GM20000 (cell line): ENCODE results near the gene LBX2.
A peak's percentile ranks its signal among the peaks of the same experiment; 100 is the strongest.

Experiments
- DNase-seq: peaks from one replicate; pipeline ENCODE4 v3.0.0; 2012; ENCODE audit warnings: low spot score
- CTCF ChIP-seq: IDR thresholded peaks from 2 replicates; pipeline ENCODE4 v1.5.1; 2012; ENCODE audit warnings: mild to moderate bottlenecking, control low read depth; ENCODE audit errors: extremely low read depth, missing control alignments

LBX2 gene

GRCh38 chr2:74482801-74483674 is 16.4 kb downstream of the LBX2 start, which contains the start of the genes CCDC142 and TTC31:
Gene CCDC142 (minus strand): TSS chr2:74482998. CDS start chr2:74482837, 161 bp downstream.
Gene TTC31 (plus strand): TSS chr2:74483081. CDS start chr2:74483096, 15 bp downstream.
- DNase-seq: peak; percentile 93
- peak; percentile 86 for TF ChIP-seq CTCF

GRCh38 chr2:74481961-74482800 is 17.2 kb downstream of the LBX2 start:
- no peak for TF ChIP-seq CTCF
- DNase-seq: peak; percentile 66

GRCh38 chr2:74481431-74481830 is 18.0 kb downstream of the LBX2 start:
- no peak for TF ChIP-seq CTCF
- no peak for DNase-seq

- no peak for TF ChIP-seq CTCF
- no peak for DNase-seq
Observed at GRCh38 chr2:74474899-74475298, 24.5 kb downstream of the LBX2 start.

GRCh38 chr2:74474481-74474880 is 24.9 kb downstream of the LBX2 start:
- no peak for TF ChIP-seq CTCF
- no peak for DNase-seq

GRCh38 chr2:74472945-74473258 is 26.5 kb downstream of the LBX2 start:
- TF ChIP-seq CTCF: no peak
- DNase-seq: no peak
